ENCODE measurements around the gene SPDYE16.
"Not testable (repeated sequence)": the region's sequence is repeated elsewhere in the genome, so short reads cannot be mapped to it uniquely, and the experiment has no call there.

DNA sequence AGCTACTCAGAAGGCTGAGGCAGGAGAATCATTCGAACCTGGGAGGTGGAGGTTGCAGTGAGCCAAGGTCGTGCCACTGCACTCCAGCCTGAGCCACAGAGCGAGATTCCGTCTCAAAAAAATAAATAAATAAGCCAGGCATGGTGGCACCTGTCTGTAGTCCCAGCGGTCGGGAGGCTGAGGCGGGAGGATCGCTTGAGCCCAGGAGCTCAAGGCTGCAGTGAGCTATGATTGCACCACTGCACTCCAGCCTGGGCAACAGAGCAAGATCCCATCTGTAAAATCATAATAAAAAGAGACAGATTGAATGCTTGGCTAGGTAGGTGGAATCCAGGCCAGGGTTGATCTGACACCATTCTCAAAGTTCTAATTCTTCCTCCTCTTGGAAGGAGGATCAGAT lies 36.5 kb downstream of the SPDYE16 start:
- TF ChIP-seq, protein P1, sequence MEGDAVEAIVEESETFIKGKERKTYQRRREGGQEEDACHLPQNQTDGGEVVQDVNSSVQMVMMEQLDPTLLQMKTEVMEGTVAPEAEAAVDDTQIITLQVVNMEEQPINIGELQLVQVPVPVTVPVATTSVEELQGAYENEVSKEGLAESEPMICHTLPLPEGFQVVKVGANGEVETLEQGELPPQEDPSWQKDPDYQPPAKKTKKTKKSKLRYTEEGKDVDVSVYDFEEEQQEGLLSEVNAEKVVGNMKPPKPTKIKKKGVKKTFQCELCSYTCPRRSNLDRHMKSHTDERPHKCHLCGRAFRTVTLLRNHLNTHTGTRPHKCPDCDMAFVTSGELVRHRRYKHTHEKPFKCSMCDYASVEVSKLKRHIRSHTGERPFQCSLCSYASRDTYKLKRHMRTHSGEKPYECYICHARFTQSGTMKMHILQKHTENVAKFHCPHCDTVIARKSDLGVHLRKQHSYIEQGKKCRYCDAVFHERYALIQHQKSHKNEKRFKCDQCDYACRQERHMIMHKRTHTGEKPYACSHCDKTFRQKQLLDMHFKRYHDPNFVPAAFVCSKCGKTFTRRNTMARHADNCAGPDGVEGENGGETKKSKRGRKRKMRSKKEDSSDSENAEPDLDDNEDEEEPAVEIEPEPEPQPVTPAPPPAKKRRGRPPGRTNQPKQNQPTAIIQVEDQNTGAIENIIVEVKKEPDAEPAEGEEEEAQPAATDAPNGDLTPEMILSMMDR (conservative IDR thresholded peaks at IDR 0.05; ENCODE audit: low read depth, low read length), result not testable (repeated sequence)
- TF ChIP-seq EZH2phosphoT487 (IDR thresholded peaks at IDR 0.05; ENCODE audit: borderline replicate concordance, low read length), result not testable (repeated sequence)
